Gastrocnemius medialis (tissue), 4 donors: Measurements from ENCODE around the gene SV2C. TPM values are rescaled to one million over a fixed set of nuclear protein-coding genes. Genes with fewer than 3 reads are reported as not detected.

ENCODE experiments used
- ATAC-seq, 2 donors: fragments of 150-250 bp; one replicate each; pipeline ENCODE4 v1.9.1; 2016
- DNase-seq, 2 donors: peaks; one replicate each; pipeline ENCODE4 v3.0.0-alpha.2; 2019
- H3K27ac ChIP-seq, 4 donors: fragments of 200-600 bp; sonication (generic); 1 replicate in 1 of 4; 2 replicates in 3 of 4; pipeline ENCODE4 v1.5.1; 2016 to 2018; ENCODE audit warnings: mild to moderate bottlenecking in 2 of 4, moderate library complexity in 1 of 4
- H3K27me3 ChIP-seq, 3 donors: fragments of 200-600 bp; sonication (generic) in 2 of 3; 1 replicate in 1 of 3; 2 replicates in 2 of 3; pipeline versions ENCODE4 v1.5.1 to v1.6.0; 2016 to 2019; ENCODE audit warnings: mild to moderate bottlenecking in 1 of 3, moderate library complexity in 1 of 3
- H3K36me3 ChIP-seq, 2 donors: fragments of 200-600 bp; sonication (generic) in 1 of 2; one replicate each; pipeline ENCODE4 v1.5.1; 2017 to 2018
- H3K4me1 ChIP-seq, 2 donors: fragments of 200-600 bp; sonication (generic) in 1 of 2; one replicate each; pipeline ENCODE4 v1.5.1; 2016 to 2017; ENCODE audit warnings: mild to moderate bottlenecking in 2 of 2
- H3K4me3 ChIP-seq, 4 donors: fragments of 200-600 bp; sonication (generic) in 3 of 4; 1 replicate in 1 of 4; 2 replicates in 3 of 4; pipeline ENCODE4 v1.5.1; 2016 to 2019; ENCODE audit warnings: mild to moderate bottlenecking in 2 of 4
- H3K9me3 ChIP-seq, 3 donors: fragments of 200-600 bp; sonication (generic) in 2 of 3; 1 replicate in 1 of 3; 2 replicates in 2 of 3; pipeline ENCODE4 v1.5.1; 2016 to 2019
- CTCF ChIP-seq, 5 experiments: fragments of 450-650 bp in 3 of 5; fragments of 200-600 bp in 2 of 5; sonication (generic) in 2 of 5; IDR thresholded peaks in 4 of 5; conservative IDR thresholded peaks in 1 of 5; 1 replicate in 4 of 5; 2 replicates in 1 of 5; pipeline ENCODE4 v1.5.1; 2016 to 2019; ENCODE audit warnings: antibody characterized with exemption in 5 of 5, mild to moderate bottlenecking in 3 of 5, moderate library complexity in 3 of 5
- POLR2A ChIP-seq, 2 donors: fragments of 450-650 bp; IDR thresholded peaks; one replicate each; pipeline ENCODE4 v1.6.1; 2017; ENCODE audit warnings: antibody characterized with exemption in 2 of 2, mild to moderate bottlenecking in 2 of 2, moderate library complexity in 2 of 2
- in situ Hi-C, 4 donors: fragments of 200-750 bp; cut with MboI; loops; one replicate each; pipeline versions ENCODE4 v1.15.0 to v1.8.0; 2017; ENCODE audit warnings: low sequenced_read_pairs in 4 of 4
- intact Hi-C: fragments of 100-400 bp; cut with DNase I; formaldehyde crosslinking; loops from one replicate; pipeline ENCODE4 v1.15.1; 2023; ENCODE audit warnings: low total_unique reads
- total RNA-seq, 4 donors: library from RNA; depleted of rRNA; stranded (reverse); fragments of >200 nt; gene quantifications; one replicate each; pipeline versions ENCODE4 v1.1.0 to v1.2.3, GENCODE V29; 2016

The SV2C gene
- total RNA-seq, 4 donors from 2014 or later, result not detected

GRCh38 chr5:76356887-76357286 is 273.7 kb downstream of the SV2C start:
- in situ Hi-C loops, result no loop called here
- no peaks in the 10 kb centered on the region for H3K36me3 ChIP-seq

GRCh38 chr5:76363352-76364225 is 280.4 kb downstream of the SV2C start:
- ATAC-seq (no peak), DNase-seq (no peak)
- Histone ChIP-seq H3K4me3 (no peak overlapping the region), H3K27me3 (no peaks in the 10 kb centered on the region), H3K27ac (no peak overlapping the region), H3K9me3 (no peaks in the 10 kb centered on the region), H3K36me3 (no peaks in the 10 kb centered on the region), H3K4me1 (no peaks in the 10 kb centered on the region)
- in situ Hi-C loops (no loop called here), intact Hi-C loops (no loop called here)
- TF ChIP-seq POLR2A (IDR thresholded peaks at IDR 0.05), result no peak
- no peak for TF ChIP-seq CTCF (IDR thresholded peaks at IDR 0.05 in 4 of 5, conservative IDR thresholded peaks at IDR 0.05 in 1 of 5)

More at GRCh38 chr5:76356887-76357286, 273.7 kb downstream of the SV2C start:
- DNase-seq (no peak), ATAC-seq (no peak)
- no peaks in the 10 kb centered on the region for H3K9me3 ChIP-seq
- TF ChIP-seq CTCF (IDR thresholded peaks at IDR 0.05 in 4 of 5, conservative IDR thresholded peaks at IDR 0.05 in 1 of 5), result no peak
- no peak for TF ChIP-seq POLR2A (IDR thresholded peaks at IDR 0.05)
- no peak overlapping the region for H3K27ac ChIP-seq
- no peaks in the 10 kb centered on the region for H3K4me1 ChIP-seq
- H3K4me3 ChIP-seq, result no peak overlapping the region
- no peaks in the 10 kb centered on the region for H3K27me3 ChIP-seq
- intact Hi-C loops, result no loop called here

DNA sequence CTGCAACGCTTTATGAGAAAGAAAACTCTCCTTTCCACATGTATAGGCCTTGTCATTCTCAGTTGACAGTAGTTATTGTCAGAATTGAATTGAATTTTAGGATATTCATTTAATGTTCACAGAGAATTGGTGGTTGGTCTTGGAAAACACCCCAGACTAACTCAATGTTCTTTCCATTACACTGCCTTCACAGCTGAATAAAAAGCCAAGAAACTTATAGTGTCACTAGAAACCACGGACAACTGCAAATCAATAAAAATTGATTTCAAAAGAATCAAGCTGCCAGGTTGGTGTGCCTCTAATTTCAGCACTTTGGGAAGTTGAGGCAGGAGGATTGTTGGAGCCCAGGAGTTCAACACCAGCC is 281.0 kb downstream of the SV2C start:
- no peaks in the 10 kb centered on the region for H3K27me3 ChIP-seq
- intact Hi-C loops, result no loop called here
- no peaks in the 10 kb centered on the region for H3K4me1 ChIP-seq
- no peaks in the 10 kb centered on the region for H3K9me3 ChIP-seq
- in situ Hi-C loops, result no loop called here
- H3K4me3 ChIP-seq, result no peak overlapping the region
- no peaks in the 10 kb centered on the region for H3K36me3 ChIP-seq
- TF ChIP-seq POLR2A (IDR thresholded peaks at IDR 0.05) (no peak), CTCF (IDR thresholded peaks at IDR 0.05 in 4 of 5, conservative IDR thresholded peaks at IDR 0.05 in 1 of 5) (no peak)
- DNase-seq, result no peak
- ATAC-seq, result no peak
- no peak overlapping the region for H3K27ac ChIP-seq

- intact Hi-C loops, result no loop called here
- ATAC-seq, result no peak
Observed at GRCh38 chr5:76365561-76365960, 282.4 kb downstream of the SV2C start.

More at GRCh38 chr5:76365561-76365960, 282.4 kb downstream of the SV2C start:
- no peaks in the 10 kb centered on the region for H3K36me3 ChIP-seq
- no peak for TF ChIP-seq CTCF (IDR thresholded peaks at IDR 0.05 in 4 of 5, conservative IDR thresholded peaks at IDR 0.05 in 1 of 5)
- no peak for TF ChIP-seq POLR2A (IDR thresholded peaks at IDR 0.05)
- no peak overlapping the region for H3K4me3 ChIP-seq
- H3K4me1 ChIP-seq, result no peaks in the 10 kb centered on the region
- H3K27me3 ChIP-seq, result no peaks in the 10 kb centered on the region
- DNase-seq, result no peak
- in situ Hi-C loops, result no loop called here
- no peak overlapping the region for H3K27ac ChIP-seq
- H3K9me3 ChIP-seq, result no peaks in the 10 kb centered on the region
